ENCODE data around the gene SLC5A3. TPM values are rescaled to one million over a fixed set of nuclear protein-coding genes. Genes with fewer than 3 reads are reported as not detected.

SLC5A3 gene
- total and polyA plus RNA-seq, 7 donors, result 0.70 to 17.2 (median 5.8) TPM

DNA sequence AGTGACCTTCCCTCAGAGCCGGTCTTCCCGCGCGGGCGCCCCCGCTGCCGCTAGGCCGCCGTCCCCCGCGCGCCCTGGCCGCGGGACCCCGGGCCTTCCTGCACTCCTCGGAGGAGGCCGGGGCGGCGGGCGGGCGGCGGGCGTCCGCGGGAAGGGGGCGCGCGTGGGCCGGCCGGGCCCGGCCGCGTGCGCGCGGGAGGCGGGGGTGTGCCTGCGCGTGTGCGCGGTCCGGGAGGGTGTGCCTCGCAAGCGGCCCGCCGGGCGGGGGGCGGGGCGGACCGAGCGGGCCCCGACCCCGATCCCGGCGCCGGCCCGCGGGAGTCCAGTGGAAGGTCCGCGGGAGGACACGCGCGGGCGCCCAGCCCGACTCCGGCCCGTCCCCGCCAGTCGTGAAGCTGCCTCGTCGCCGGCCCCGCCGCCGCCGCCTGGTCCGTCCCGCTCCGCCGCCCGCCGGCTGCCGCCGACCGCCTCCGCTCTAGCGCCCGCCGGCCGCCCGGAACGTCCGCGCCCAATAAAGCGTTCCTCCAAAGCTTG lies 438 bp downstream of the SLC5A3 start:
- Histone ChIP-seq H3K4me3 (peak overlapping the region; percentile 83), H3K27me3 (ENCODE audit: insufficient read depth in 3 of 3, low read length in 2 of 3) (no peaks in the 10 kb centered on the region), H3K36me3 (ENCODE audit: insufficient read depth in 1 of 2, low read depth in 1 of 2) (peaks cover 0 to 3% of the 10 kb centered on the region in 2 donors), H3K9me3 (no peaks in the 10 kb centered on the region), H3K27ac (peak overlapping the region; percentile 79), H3K4me1 (peaks cover 45% of the 10 kb centered on the region)
- TF ChIP-seq, protein P1, sequence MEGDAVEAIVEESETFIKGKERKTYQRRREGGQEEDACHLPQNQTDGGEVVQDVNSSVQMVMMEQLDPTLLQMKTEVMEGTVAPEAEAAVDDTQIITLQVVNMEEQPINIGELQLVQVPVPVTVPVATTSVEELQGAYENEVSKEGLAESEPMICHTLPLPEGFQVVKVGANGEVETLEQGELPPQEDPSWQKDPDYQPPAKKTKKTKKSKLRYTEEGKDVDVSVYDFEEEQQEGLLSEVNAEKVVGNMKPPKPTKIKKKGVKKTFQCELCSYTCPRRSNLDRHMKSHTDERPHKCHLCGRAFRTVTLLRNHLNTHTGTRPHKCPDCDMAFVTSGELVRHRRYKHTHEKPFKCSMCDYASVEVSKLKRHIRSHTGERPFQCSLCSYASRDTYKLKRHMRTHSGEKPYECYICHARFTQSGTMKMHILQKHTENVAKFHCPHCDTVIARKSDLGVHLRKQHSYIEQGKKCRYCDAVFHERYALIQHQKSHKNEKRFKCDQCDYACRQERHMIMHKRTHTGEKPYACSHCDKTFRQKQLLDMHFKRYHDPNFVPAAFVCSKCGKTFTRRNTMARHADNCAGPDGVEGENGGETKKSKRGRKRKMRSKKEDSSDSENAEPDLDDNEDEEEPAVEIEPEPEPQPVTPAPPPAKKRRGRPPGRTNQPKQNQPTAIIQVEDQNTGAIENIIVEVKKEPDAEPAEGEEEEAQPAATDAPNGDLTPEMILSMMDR (IDR thresholded peaks at IDR 0.05), result no peak
- WGBS, 3 donors, result 0 to 1% (median 1%) methylated on average over 43 to 94 of the region's 95 CpGs
- intact Hi-C loops (cut with DNase I), result loop anchor here (2.0 to 10.0 kb wide), 4 partner anchors 53 to 273 kb away; no protein-coding TSS in a partner anchor
- DNase-seq (peak; percentile 56 to 70), ATAC-seq (peak; percentile 41 to 61 (median 59))

DNA sequence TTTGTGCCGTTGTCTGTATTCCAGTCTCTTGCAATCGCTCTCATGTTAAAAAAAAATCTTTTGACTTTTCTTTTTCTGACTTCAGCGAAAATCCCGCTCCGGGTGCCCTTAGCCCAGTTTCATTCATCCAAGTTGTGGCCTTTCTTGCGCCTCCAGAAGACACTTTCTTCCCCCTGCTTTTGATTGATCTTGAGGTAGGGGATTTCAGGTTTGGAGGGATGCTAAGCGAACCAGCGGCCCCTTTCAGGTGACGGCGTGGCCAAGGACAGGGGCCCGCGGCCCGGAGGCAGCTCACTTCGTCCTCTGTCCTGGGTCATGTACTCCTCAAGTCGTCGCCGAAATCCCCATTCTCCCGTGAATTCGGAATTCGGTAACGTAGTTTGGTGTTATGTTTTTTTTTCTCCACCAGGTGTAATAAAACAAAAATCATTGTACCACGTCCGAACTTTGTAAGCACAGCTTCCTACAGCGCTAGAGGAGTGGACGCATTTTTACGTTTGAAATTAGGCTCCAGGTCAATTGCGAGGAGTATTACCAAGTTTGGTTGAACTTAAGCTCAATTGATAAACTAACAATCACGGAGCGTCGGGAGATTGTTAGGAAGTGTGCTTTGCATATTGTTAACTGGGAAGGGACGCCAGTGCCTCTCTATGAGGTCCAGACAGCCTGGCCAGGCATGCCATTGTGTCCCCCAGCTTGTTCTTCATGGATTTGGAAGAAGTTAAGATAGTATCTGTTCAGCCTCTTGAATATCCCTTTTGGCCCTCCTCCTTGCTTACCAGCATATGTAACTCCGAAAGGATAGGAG lies 1.1 kb downstream of the SLC5A3 start:
- no peak for ATAC-seq
- Histone ChIP-seq H3K27ac (peak overlapping the region; percentile 70), H3K9me3 (no peaks in the 10 kb centered on the region), H3K4me1 (peaks cover 51% of the 10 kb centered on the region), H3K36me3 (ENCODE audit: insufficient read depth in 1 of 2, low read depth in 1 of 2) (peaks cover 0 to 3% of the 10 kb centered on the region in 2 donors), H3K27me3 (ENCODE audit: insufficient read depth in 3 of 3, low read length in 2 of 3) (no peaks in the 10 kb centered on the region), H3K4me3 (peak overlapping the region; percentile 83)
- 20 to 29% (median 25%) methylated on average over 32 of the region's 32 CpGs for WGBS, 3 donors
- TF ChIP-seq, protein P1 (IDR thresholded peaks at IDR 0.05), result no peak
- DNase-seq, result no peak
- intact Hi-C loops (cut with DNase I), result loop anchor here (5.0 to 10.0 kb wide), 4 partner anchors 47 to 273 kb away; no protein-coding TSS in a partner anchor

DNA sequence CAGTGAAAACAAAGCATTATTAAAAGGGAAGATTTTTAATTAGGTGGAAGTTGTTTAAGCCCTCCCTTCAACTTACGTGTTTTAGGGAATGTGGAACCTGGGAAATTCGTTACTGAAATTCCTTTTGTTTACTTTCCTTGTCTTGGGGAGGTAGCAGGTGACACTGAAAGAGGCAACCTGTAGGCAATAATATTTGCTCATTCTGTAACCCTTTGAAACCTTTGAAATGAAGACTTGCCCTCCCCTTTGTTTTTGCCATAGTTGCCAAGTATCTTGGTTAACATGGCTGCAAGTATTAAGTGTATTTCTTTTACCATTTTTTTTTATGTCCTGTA lies 1.7 kb downstream of the SLC5A3 start:
- H3K27me3 ChIP-seq (ENCODE audit: insufficient read depth in 3 of 3, low read length in 2 of 3), result no peaks in the 10 kb centered on the region
- H3K4me1 ChIP-seq, result peaks cover 56% of the 10 kb centered on the region
- intact Hi-C loops (cut with DNase I), result loop anchor here in 1 of 2 donors (5.0 to 10.0 kb wide), 2 partner anchors 48 to 130 kb away; no protein-coding TSS in a partner anchor
- peak overlapping the region; percentile 83 for H3K4me3 ChIP-seq
- H3K36me3 ChIP-seq (ENCODE audit: insufficient read depth in 1 of 2, low read depth in 1 of 2), result peaks cover 0 to 6% of the 10 kb centered on the region in 2 donors
- 73 to 85% (median 82%) methylated on average over 2 of the region's 2 CpGs for WGBS, 3 donors
- TF ChIP-seq, protein P1 (IDR thresholded peaks at IDR 0.05), result no peak
- ATAC-seq (no peak), DNase-seq (no peak)
- H3K9me3 ChIP-seq, result no peaks in the 10 kb centered on the region
- H3K27ac ChIP-seq, result no peak overlapping the region

DNA sequence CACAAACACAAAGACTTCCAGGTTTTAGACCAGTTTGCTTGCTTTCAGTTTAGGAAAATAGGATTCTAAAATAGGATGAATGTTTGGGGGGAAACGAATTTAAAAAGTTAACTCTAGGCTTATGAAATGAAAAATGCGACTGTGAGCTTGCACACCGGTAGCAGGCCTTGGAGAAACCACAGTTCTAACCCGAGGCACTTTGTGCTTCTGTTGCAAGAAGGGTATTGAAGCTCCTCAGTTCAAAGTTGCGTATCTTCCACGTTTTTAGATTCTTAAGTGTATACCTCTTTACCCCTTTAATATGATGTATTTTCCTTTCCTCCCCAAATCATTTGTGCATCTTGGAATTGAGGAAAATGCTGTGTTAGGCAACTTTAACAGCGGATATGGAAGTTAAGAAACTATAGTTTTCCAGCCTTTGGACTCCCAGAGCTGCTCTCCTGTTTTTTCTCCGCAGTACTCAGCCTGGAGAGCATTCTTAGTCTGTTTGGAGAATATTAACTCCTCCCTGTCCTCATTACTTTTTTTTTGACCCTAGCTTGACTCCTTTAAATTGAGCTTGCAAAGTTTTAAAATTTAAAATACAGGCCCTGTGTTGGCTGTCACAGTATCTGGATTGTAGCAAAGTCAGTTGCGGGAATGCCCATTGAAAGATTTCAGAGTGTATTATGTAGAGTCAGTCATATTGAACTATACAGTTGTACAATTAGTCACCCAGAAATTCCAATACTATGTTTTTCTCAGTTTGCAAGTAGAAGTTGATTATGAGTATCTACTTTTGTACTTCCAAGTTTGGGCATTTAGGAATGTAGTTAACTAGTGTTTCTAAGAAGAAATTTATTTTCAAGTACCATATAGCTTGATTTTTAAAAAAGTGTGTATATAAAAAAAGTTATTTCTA lies 2.6 kb downstream of the SLC5A3 start:
- intact Hi-C loops (cut with DNase I), result loop anchor here in 1 of 2 donors (5.0 to 10.0 kb wide), 2 partner anchors 49 to 131 kb away; no protein-coding TSS in a partner anchor
- 83 to 94% (median 90%) methylated on average over 9 of the region's 9 CpGs for WGBS, 3 donors
- DNase-seq (no peak), ATAC-seq (no peak)
- no peaks in the 10 kb centered on the region for H3K27me3 ChIP-seq (ENCODE audit: insufficient read depth in 3 of 3, low read length in 2 of 3)
- peaks cover 56% of the 10 kb centered on the region for H3K4me1 ChIP-seq
- H3K4me3 ChIP-seq, result peak overlapping the region; percentile 83
- H3K9me3 ChIP-seq, result no peaks in the 10 kb centered on the region
- TF ChIP-seq, protein P1 (IDR thresholded peaks at IDR 0.05), result no peak
- H3K27ac ChIP-seq, result no peak overlapping the region
- H3K36me3 ChIP-seq (ENCODE audit: insufficient read depth in 1 of 2, low read depth in 1 of 2), result peaks cover 6% of the 10 kb centered on the region in 2 donors

Measured in psoas muscle (tissue), 8 donors.